Measurements from ENCODE around the gene KLHDC7B.
"Not testable (repeated sequence)": the region's sequence is repeated elsewhere in the genome, so short reads cannot be mapped to it uniquely, and the experiment has no call there.

The KLHDC7B gene

GRCh38 chr22:50529897-50530579 lies 15.7 kb upstream of the KLHDC7B start, which contains the start of gene TYMP:
Gene TYMP (minus strand): TSS chr22:50530012. CDS start chr22:50529709, 303 bp downstream.
- DNase-seq = no peak

GRCh38 chr22:50530580-50530876 lies 15.2 kb upstream of the KLHDC7B start:
- DNase-seq = no peak

- no peak for DNase-seq
These were observed 14.7 kb upstream of the KLHDC7B start for GRCh38 chr22:50530877-50531545.

GRCh38 chr22:50531546-50531961 lies 14.1 kb upstream of the KLHDC7B start:
- no peak for DNase-seq

GRCh38 chr22:50531962-50532674 lies 13.6 kb upstream of the KLHDC7B start:
- no peak for DNase-seq

- DNase-seq = no peak
These were observed 12.6 kb upstream of the KLHDC7B start for GRCh38 chr22:50532824-50533796.

GRCh38 chr22:50533856-50534711 lies 11.6 kb upstream of the KLHDC7B start:
- not testable (repeated sequence) for DNase-seq

- DNase-seq = no peak
These were observed 10.6 kb upstream of the KLHDC7B start for GRCh38 chr22:50535113-50535512.

GRCh38 chr22:50536226-50536625 lies 9.5 kb upstream of the KLHDC7B start:
- DNase-seq = no peak

- no peak for DNase-seq
These were observed 7.9 kb upstream of the KLHDC7B start for GRCh38 chr22:50537765-50538164.

- DNase-seq = no peak
These were observed 5.3 kb upstream of the KLHDC7B start for GRCh38 chr22:50540381-50540780.

- DNase-seq = not testable (repeated sequence)
These were observed 4.1 kb upstream of the KLHDC7B start for GRCh38 chr22:50541667-50542026.

GRCh38 chr22:50542416-50542927 lies 3.2 kb upstream of the KLHDC7B start:
- no peak for DNase-seq

- DNase-seq = no peak
These were observed 1.5 kb upstream of the KLHDC7B start for GRCh38 chr22:50544078-50544745.

GRCh38 chr22:50544746-50545253 lies 899 bp upstream of the KLHDC7B start:
- no peak for DNase-seq

- DNase-seq = no peak
These were observed 895 bp downstream of the KLHDC7B start for GRCh38 chr22:50546326-50547262.

GRCh38 chr22:50547263-50547985 lies 1.7 kb downstream of the KLHDC7B start:
- DNase-seq = no peak

- DNase-seq = no peak
These were observed 2.6 kb downstream of the KLHDC7B start for GRCh38 chr22:50548040-50548920.
